HG03342 (cell line): Measurements from ENCODE around the gene ARHGAP6.
"Not testable (repeated sequence)": the region's sequence is repeated elsewhere in the genome, so short reads cannot be mapped to it uniquely, and the experiment has no call there.

Experiments
- ATAC-seq: cut with Tn5 transposase; IDR thresholded peaks from one replicate; pipeline ENCODE4 v1.9.1; 2021; ENCODE audit warnings: mild to moderate bottlenecking, moderate library complexity; ENCODE audit not compliant: unreplicated experiment

The ARHGAP6 gene

DNA sequence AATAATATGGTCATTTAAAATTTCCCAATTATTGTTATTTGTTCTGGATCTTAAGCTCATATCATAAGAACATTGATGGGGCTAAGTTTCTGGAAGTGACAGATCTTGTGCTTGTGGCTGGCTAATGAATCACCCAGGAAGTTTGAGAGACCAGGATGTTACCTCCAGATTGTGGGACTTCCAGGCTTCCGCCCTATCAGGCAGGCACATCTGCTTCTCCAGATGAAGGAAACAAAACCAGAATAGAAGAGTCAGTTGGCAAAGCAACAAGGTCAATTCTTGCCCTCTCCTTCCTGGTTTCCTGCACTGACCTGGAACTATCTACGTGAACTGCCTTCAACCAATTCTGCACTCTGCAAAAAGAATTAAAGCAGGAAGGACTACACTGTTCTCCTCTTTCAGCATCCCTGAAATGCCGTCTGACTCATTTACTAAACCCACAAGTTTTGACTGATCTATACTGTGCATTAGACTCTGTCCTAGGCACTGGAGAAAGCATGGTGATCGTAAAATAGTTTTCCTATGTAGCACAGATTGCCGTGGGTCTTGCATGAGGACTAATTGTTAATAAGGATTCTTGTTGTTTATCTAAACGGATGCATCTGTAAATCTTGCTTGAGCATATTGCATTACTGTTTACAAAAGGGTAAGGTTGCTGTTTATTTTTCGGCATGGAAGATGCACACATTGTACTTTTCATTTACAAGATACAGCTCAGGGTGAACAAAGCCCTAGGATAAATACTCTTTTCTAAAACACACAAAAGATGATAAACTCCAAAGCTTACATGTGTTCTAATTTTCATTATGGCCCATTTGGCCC lies 297.9 kb downstream of the ARHGAP6 start:
- no peak for ATAC-seq

DNA sequence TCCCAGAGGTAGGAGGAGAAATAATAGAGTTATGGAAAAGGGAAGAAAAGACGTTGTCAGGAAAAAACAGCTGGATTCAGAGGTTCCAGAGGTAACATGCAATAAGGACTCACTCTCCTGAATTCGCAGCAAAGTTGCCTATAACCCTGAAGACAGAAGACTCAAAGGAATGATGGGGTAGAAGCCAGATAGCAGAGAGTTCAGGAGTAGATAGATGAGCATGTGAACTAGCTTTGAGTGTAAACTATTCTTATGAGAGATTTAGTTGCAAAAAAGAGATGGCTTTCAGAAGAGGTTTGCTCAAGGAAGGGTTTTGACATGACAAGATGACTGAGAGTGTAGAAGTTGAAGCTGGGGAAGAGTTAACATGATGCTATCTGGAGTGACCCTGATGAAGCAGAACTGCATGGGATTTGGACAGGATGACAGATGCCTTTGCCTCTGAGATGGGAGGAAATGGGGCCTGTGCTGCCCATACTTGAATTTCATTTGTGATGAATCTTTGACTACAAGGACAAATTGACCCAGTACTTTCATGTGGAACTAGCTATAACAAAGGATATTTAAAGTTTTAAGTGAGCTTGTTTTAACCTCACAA lies 298.6 kb downstream of the ARHGAP6 start:
- ATAC-seq: no peak

DNA sequence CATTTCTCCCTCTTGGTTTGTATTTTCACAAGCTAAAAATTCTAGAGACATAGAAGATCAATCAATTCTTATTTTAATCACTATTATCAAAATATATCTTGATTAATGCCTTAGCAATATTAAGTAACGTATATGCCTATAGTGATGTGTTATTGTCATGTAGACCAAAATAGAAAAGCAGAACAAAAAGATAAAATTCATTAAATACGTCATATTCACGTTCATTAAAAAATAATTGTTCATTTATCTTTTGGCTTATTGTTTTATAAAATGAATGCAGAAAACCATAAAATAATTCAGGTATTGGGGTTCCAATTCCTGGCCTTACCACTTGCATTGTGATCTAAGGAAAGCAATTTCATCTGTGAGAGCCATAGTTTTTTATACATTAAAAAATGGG lies 300.3 kb downstream of the ARHGAP6 start:
- ATAC-seq: no peak

DNA sequence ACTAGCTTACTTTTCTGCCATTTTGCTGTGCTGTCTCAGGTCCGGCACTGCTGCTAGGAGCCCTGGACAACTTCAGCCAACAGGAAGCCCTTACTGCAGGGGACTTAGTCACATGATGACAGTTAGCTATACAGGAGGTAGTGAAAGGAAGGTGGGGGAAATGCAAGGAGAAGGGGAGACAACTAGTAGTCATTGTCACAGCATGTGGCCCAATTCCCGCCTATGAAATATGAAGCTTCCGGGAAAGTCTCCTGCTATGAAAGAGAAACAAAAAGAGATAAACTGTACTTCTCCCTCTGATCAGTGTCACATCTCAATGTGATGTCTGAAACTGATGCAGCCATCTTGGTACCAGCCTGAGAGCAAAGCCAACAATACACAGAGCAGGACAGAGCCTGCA lies 300.9 kb downstream of the ARHGAP6 start:
- no peak for ATAC-seq

DNA sequence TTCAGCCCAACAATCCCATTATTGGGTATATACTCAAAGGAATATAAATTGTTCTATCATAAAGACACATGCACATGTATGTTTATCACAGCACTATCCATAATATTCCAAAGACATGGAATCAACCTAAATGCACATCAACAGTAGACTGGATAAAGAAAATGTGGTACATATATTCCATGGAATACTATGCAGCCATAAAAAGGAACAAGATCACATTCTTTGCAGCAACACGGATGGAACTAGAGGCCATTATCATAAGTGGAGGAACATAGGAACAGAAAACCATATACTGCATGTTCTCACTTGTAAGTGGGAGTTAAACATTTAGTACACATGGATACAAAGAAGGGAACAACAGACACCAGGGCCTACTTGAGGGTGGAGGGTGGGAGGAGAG lies 301.9 kb downstream of the ARHGAP6 start:
- not testable (repeated sequence) for ATAC-seq

DNA sequence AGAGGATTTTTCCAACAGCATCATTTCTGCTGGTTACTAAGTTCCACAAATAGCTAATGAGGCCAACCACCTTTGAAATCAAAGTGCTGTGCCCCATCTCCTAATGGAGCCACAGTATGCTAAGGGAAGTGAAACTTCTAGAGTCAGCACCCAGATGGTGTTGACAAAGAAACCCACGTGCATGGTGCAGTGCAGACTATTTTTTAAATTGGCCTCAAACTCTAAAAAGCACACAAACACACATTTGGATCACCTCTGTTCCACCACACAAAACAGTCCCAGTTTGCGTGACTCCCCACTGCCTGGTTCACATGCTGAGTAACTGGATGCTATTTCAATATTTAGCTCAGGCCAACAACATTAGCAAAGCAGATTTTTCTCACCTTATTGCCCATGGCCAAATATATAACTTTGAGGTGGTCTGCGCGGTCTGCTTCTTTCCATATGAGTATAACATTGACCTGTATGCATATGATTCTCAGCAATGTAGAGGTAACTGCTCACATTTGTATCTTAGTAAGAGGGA lies 302.6 kb downstream of the ARHGAP6 start:
- ATAC-seq: peak; percentile 97

GRCh38 chrX:11361666-11362065 lies 304.1 kb downstream of the ARHGAP6 start:
- ATAC-seq: not testable (repeated sequence)

DNA sequence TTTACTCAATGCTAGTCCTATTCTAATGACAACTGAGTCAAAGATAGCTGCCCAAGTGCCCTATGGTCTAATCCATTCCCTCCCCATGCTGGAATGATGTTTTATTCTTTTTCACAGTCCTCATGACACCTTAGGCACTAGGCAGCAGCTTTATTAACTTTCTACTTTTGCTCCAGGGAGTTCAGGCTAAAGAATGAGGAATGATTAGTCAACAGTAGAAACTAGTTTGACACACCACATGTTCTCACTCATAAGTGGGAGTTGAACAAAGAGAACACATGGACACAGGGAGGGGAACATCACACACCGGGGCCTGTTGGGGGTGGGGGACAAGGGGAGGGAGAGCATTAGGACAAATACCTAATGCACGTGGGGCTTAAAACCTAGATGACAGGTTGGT lies 309.8 kb downstream of the ARHGAP6 start:
- not testable (repeated sequence) for ATAC-seq

DNA sequence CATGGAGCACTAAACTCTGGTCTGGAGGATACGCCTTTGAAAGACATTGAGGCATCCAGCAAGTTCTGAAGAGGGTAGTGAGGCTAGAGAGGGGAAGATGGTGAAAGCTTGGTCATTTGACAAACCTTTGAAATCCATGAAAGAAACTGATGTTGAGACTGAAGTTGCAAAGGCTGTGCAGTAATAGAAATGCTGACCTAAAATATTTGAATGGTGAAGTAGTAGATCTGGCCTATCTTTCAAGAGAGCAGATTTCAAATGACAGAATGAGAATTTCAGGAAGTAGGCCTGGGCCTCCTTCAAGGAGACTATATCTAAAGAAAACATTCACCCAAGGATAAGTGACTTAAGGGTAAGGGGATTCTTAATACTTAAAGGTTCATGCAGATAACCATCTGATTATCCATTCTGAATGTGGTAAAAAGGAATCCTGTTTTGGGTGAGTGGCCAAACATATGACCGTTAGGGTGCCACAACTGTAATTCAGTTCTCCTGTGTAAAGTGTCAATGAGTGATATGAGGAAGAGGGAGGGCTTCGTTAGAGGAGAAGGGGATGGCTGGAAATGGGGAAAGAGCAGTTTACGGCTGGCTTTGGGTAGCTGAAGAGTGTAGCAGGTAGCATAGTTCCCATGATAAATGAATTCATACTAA lies 310.3 kb downstream of the ARHGAP6 start:
- no peak for ATAC-seq

GRCh38 chrX:11352296-11352741 lies 313.4 kb downstream of the ARHGAP6 start:
- ATAC-seq: no peak

GRCh38 chrX:11351375-11352295 lies 314.1 kb downstream of the ARHGAP6 start:
- peak; percentile 37 for ATAC-seq

DNA sequence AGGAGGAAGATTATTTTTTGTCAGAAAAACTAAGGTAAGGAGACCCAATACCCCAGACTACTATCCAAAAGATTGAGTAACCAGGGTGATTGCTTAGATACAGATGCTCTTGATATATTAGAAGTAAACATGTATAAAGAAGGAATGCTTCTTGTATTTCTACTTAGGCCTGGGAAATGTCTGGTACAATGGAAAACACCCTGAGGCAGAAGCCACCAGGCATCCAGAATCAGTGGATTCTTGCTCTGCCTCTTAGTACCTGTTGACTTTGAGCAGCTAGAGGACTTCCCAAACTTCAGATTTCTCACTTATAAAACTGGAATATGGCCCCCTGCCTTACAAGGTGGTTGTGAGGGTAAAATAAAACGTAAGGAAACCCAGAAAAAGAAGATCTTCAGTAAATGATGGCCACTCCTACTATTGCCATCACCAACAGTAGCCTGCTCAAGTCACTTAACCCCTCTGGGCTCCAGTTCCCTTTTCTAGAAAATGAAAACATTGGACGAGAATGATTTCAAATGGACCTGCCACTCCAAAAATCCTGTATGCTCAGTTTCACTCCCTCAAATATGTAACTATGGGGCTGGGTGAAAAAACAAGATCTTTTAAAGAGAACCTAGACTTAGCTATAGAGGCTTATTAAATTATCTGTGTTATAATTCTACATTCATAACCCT lies 315.9 kb downstream of the ARHGAP6 start:
- no peak for ATAC-seq

DNA sequence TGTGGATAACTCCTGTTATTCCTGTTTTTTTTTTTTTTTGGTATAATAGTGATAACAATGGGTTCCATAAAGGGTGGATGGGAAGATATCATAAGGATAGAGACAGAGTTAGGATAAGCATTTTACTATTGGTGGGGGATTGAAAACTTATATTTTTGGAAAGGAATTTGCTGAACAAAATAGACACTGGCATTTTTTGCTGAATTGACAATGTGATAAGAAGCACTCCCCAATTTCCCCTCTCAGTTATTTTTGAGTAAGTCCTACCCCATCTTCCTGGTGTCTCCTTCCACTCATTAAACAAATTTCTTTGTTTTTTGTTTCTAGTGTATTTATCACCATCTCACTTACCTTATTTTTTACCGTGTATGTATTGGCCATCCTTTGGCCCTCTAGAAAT lies 316.7 kb downstream of the ARHGAP6 start:
- no peak for ATAC-seq

GRCh38 chrX:11347300-11347699 lies 318.4 kb downstream of the ARHGAP6 start:
- no peak for ATAC-seq

DNA sequence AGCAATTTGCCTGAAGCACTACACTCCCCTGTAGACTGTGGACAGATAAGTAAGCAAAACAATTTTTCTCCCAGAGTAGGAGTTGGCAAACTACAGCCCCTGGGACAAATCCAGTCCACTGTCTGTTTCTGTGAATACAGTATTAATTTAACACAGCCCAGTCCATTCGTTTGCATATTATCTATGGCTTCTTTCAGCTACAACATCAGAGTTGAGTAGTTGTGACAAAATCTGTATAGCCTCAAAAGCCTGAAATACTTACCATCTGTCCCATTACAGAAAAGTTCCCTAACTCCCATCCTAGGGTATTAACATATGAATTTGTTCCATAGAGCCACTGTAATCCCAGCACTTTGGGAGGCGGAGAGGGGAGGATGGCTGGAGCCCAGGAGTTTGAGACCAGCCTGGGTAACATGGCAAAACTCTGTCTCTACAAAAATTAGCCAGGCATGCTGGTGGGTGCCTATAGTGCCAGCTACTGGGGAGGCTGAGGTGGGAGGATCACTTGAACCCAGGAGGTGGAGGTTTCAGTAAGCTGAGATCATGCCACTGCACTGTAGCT lies 319.5 kb downstream of the ARHGAP6 start:
- no peak for ATAC-seq

GRCh38 chrX:11342673-11343072 lies 323.0 kb downstream of the ARHGAP6 start:
- ATAC-seq: no peak

DNA sequence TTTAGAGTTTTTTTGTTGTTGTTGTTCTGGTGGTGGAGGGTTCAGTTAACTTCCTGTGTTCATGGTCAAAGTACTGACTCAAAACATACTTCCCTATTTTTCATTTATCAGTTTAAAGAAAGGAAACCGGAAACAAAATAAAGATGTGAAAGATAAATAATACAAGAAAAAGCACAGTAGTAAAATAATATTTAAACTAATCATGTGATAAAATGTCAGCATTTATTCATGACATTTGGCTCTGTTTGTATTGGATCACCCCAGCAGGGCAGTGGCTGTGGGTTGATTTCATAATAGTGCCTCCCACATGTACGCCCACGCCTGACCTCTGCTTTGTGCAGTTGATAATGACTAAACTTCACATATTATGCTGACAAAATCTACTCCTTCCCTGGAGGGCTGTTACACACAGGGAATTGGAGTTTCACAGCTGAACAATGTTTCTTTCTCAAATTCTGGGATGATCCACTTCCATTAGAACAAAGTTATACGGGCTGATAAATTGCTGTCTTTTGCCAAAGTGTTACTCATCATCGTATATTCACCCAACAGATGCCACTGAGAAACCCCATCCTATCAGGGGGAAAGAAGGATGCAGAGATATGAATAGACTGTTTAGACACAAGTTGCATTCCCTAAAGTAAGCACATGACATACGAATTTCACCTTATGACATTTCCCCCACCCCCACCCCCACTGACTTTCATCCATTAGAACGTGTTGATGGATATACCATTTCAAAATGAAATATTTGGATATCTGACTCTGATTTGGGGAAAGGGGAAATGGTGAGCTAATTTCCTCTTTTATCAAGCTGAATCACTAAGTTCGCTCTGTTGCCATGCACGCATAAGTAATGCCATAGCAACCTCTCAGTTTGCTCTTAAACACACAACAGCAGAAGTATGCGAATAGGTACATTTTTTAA lies 324.2 kb downstream of the ARHGAP6 start:
- ATAC-seq: peak; percentile 82

DNA sequence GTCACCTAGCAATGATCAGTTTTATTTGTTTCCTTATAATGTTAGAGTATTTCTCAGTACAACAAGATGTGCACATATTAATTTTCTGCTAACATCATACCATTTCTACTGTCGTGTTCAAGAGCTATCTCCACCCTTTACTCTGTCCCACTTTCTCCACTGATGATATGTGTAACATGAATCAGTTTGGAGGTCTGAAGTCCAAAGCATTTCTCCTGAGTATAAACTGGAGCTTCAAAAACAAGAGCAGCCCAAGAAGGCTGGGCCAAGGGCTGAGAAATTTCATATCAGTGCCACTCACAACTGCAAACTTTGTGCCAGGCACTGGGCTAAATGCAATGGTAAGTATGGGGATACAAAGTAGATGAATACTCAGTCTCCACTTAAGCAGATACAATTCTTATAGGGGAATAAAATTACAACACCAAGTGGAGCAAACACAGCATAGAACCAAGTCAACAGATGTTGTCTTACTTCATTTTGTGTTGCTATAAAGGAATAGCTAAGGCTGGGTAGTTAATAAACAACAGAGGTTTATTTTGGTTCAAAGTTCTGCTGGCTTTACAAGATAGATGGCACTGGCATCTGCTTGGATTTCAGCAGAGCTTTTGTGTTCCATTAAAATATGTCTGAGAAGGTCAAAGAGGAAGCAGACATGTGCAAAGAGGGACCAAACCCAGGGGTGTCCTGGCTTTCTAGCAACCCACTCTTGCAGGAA lies 328.3 kb downstream of the ARHGAP6 start:
- ATAC-seq: no peak
